ENCODE results near the gene PRR36.

PRR36 gene

DNA sequence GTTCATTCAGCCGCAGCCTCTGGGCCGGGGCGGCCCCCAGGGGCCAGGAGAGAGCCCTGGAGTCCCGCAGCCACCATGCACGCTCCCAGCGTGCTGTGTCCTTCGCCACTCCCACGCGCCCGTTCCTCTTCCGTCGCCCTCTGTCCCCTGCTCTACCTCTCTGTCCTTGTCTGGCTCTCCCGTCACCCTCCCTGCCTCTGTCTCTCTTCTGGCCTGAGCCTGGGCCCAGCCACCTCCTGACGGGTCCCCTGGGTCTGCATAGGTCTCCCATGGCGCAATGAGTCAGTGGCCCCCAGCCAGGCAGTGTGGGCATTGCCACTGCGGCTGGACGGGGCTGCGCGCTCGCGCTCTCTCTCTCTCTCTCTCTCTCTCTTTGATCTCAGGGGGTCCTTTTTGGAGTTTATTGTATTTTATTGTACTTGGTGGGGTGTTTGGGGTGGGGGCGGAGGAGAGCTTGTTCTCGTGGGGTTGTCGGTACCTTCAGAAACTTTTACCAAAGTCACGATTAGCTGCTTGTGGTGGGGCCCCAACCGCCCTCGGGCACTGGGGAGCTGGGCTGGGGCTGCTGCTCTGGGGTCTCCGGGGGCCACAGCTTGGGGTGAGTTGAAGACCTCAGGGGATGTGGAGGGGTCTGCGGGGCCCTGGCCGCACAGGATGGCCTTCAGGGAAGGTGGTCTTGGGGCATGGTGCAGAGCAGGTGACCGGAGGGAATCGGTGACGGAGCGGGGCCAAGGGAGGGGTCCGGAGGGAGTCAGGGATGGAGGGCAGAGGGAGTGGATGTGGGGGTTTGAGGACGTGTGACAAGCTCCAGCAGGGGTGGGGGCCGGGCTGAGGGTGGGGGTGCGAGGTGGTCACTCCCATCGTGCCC, 38.7 kb upstream of the PRR36 start:
- DNase-seq = no peak

DNA sequence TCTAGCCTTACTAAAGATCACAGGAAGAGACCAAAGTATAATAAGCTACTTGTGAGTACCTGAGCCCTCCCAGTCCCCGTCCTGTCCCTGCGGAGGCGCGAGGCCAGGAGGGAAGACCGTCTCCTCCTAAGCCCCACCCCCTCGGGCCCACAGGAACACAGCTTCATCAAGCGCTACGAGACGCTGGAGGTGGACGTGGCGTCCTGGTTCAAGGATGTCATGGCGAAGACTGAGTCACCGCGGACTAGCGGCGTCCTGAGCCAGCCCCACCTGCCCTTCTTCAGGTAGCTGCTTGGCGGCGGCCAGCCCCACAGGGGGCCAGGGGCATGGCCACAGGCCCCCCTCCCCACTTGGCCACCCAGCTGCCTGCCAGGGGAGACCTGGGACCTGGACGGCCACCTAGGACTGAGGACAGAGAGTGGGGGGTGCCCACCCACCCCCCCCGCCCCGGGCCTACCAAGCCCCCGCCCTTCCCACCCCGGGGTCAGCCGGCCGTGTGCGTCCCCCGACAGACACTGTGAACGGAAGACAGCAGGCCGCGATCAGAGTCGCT, 38.0 kb upstream of the PRR36 start:
- no peak for DNase-seq

DNA sequence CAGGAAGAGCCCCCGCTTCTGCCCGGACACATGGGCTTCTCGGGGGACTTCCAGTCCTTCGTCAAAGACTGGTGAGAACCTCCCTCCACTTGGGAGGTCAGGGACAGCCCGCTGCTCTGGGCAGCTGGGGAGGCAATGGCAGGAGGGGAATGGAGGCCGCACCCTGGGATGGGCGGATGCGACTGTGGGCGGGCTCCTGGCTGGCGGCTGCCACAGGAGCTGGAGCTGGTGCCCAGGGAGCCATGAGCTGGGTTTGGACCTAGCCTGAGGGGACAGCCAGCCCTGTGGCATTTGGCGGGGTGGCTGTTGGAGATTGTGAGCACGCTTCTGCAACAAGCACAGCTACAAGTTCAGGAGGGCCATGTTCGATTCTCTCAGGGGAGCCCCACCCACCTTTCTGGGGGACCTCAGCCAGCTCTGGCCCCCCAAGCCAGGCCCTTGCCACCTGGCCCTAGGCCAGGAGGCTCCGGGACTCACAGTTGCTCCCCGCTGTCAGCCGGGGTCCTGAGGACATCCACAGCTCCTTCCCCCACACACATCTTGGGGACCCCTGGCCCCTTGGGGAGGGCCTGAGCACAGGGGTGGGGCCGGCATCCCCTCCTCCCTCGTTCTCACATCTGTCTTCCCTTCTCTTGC, 37.4 kb upstream of the PRR36 start:
- DNase-seq = no peak

GRCh38 chr19:7910321-7911161, 36.4 kb upstream of the PRR36 start:
- DNase-seq = no peak

DNA sequence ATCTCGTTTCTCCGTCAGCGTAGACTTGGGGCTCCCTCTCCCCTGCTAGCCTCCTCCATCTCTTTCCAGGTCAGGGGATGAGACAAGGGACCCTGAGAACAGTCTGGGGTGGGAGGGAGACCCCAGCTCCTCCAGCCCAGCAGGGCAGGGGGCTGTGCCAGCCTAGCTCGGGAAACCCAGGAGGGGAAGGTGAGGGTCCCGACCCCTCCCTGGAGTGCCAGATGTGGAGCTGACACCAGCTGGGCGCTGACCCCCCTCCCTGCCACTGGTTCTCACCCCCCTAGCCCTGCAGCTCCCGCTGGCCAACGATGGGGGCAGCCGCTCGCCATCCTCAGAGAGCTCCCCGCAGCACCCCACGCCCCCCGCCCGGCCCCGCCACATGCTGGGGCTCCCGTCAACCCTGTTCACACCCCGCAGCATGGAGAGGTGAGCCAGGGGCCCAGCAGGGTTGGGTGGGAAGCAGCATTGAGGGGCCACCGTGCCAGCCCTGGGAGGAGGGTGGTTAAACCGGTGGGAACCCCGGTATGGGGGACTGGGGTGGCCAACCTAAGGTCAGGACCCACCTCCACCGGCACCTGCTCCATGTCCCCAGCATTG, 35.4 kb upstream of the PRR36 start:
- no peak for DNase-seq

GRCh38 chr19:7908742-7909461, 34.7 kb upstream of the PRR36 start:
- no peak for DNase-seq

- DNase-seq = no peak
Observed at GRCh38 chr19:7908078-7908699, 34.0 kb upstream of the PRR36 start.

- no peak for DNase-seq
Observed at GRCh38 chr19:7907544-7907943, 33.4 kb upstream of the PRR36 start.

DNA sequence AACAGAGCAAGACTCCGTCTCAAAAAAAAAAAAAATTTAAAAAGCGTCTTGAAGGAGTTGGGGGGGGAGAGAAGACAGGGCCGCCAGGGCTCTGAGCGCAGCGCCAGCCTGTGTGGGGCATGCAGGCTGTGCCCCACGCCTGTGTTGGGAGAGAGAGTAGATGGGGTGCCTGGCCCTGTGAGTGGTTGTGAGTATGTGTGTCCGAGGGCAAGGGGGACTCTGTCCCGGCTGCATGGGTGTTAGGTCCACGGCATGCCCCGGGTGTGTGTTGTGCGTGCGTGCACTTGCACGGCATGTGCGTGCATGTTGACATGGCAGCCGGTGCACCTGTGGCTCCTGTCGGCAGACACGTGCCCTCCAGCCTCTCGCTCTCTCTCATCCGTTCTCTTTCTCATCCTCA, 32.9 kb upstream of the PRR36 start:
- no peak for DNase-seq

DNA sequence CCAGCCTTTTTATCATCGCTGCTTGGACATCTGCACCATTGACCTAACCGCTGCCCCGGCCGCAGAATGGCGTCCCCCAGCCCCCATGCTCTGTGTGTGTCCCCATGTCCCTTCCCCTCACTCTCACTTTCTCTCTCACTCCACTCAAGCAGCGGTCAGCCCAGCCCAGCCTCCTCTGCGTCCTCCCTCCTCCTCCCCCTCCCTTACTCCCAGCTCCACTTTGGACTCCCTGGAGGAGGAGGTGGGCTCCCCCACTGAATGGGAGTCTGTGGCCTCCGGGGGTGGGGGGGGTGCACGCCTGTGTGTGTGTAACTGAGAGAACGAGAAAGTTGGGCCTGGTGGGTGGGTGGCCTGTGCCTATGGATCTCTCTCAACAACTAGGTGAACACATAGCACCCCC, 31.7 kb upstream of the PRR36 start:
- no peak for DNase-seq

- no peak for DNase-seq
Observed at GRCh38 chr19:7905268-7905667, 31.1 kb upstream of the PRR36 start.

- DNase-seq = peak; percentile 51 to 89 (median 71)
Observed at GRCh38 chr19:7904074-7905020, 30.2 kb upstream of the PRR36 start.

- peak; percentile 100 for DNase-seq
Observed at GRCh38 chr19:7903244-7904073, 29.3 kb upstream of the PRR36 start, which contains the start of gene MAP2K7. Gene MAP2K7, plus strand, starts transcription at chr19:7903877. Its CDS starts 68 bp downstream, at chr19:7903945.

DNA sequence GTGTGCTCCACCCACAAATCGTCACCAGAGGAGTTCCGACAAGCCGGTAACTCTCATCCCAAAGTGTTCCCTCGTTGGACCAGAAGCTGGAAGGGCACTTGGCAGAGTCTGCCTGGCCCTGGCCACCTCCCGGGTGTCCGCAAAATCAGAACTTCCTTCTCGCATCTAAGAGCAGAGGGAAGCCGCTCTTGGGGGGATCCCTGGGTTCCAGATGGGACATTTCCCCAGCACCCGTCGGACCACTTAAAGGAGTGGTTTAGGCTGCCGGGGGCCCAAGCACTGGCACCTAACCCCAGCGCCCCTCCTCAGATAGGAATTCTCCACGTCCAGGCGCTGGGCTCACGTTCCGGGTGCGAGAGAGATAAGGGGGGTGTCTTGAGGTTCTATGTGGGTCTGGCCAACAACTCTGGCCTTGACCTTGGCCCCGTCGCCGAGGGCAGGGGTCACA, 28.6 kb upstream of the PRR36 start:
- no peak for DNase-seq

GRCh38 chr19:7901337-7901736, 27.1 kb upstream of the PRR36 start:
- no peak for DNase-seq

DNA sequence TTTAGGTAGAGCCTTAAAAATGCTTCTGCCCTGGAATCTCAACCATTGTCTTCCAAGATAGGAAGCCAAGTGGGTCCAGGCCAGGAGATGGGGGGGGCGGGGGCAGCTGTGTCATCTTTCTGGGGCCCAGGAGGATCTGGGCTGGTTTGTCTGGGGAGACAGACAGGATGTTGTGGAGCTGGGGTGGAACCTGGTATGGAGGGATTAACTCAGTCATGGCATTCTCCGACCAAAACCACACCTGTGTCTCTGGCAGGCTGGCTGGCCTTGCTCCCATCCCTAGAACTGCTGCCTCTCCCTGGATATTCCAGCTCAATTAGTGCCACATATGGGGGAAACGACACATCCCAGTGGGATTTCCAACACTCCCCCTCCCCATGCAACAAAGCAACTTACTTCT, 26.7 kb upstream of the PRR36 start:
- DNase-seq = no peak

- DNase-seq = no peak
Observed at GRCh38 chr19:7900401-7900870, 26.2 kb upstream of the PRR36 start.

- no peak for DNase-seq
Observed at GRCh38 chr19:7899751-7900378, 25.7 kb upstream of the PRR36 start.

GRCh38 chr19:7898967-7899366, 24.8 kb upstream of the PRR36 start:
- no peak for DNase-seq

Data from suppressor macrophage treated with lipopolysaccharide for 1 hour (primary cell).